GM10266 (cell line): ENCODE measurements around the gene CEP112.

Experiments
- DNase-seq: peaks from one replicate; pipeline ENCODE4 v3.0.0; 2012; ENCODE audit errors: extremely low spot score
- TF ChIP-seq, protein P1 (sequence below): IDR thresholded peaks from 2 replicates; pipeline ENCODE4 v1.5.1; 2012; ENCODE audit warnings: mild to moderate bottlenecking, low read depth; ENCODE audit not compliant: control insufficient read depth, insufficient read depth; ENCODE audit errors: missing control alignments

The CEP112 gene

DNA sequence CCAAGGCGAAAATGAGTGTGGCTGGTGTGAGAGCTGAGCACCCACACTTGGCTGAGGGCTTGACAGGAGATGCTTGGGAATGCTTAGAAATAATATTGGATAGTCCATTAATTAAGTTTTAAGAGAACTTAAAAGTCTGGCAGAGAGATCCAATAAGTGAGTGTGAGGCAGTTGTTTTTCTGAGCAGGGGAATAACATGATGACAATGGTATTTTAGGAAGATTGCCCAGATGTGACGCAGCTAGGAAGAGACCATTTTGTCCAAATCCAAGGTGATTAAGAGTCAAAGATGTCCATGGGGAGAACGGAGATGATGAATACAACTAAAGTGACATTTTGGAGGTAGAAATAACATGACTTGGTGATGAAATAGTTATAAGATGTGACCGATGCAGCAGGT, 527.7 kb downstream of the CEP112 start:
- no peak for DNase-seq
- TF ChIP-seq, protein P1, sequence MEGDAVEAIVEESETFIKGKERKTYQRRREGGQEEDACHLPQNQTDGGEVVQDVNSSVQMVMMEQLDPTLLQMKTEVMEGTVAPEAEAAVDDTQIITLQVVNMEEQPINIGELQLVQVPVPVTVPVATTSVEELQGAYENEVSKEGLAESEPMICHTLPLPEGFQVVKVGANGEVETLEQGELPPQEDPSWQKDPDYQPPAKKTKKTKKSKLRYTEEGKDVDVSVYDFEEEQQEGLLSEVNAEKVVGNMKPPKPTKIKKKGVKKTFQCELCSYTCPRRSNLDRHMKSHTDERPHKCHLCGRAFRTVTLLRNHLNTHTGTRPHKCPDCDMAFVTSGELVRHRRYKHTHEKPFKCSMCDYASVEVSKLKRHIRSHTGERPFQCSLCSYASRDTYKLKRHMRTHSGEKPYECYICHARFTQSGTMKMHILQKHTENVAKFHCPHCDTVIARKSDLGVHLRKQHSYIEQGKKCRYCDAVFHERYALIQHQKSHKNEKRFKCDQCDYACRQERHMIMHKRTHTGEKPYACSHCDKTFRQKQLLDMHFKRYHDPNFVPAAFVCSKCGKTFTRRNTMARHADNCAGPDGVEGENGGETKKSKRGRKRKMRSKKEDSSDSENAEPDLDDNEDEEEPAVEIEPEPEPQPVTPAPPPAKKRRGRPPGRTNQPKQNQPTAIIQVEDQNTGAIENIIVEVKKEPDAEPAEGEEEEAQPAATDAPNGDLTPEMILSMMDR, result no peak

- TF ChIP-seq, protein P1, result no peak
- DNase-seq, result no peak
These were observed 529.7 kb downstream of the CEP112 start for GRCh38 chr17:65662196-65662595.

GRCh38 chr17:65660947-65661346, 531.0 kb downstream of the CEP112 start:
- TF ChIP-seq, protein P1, result no peak
- DNase-seq, result no peak

DNA sequence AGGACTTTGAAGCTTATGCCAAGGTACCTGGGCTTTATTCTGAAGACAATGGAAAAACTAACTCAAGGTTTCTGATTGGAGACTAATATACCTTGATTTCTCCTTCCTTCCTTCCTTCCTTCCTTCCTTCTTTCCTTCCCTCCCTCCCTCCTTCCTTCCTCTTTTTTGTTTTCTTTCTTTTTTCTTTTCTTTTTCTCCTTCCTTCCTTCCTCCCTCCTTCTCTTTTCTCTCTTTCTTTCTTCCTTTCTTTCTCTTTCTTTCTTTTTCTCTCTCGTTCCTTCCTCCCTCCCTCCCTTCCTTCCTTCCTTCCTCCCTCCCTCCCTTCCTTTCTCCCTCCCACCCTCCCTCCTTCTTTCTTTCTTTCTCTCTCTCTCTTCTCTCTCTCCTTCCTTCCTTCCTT, 531.9 kb downstream of the CEP112 start:
- DNase-seq, result no peak
- TF ChIP-seq, protein P1, result no peak

- TF ChIP-seq, protein P1, result no peak
- no peak for DNase-seq
These were observed 532.4 kb downstream of the CEP112 start for GRCh38 chr17:65659512-65659911.

GRCh38 chr17:65657251-65657828, 534.6 kb downstream of the CEP112 start:
- TF ChIP-seq, protein P1, result no peak
- no peak for DNase-seq

DNA sequence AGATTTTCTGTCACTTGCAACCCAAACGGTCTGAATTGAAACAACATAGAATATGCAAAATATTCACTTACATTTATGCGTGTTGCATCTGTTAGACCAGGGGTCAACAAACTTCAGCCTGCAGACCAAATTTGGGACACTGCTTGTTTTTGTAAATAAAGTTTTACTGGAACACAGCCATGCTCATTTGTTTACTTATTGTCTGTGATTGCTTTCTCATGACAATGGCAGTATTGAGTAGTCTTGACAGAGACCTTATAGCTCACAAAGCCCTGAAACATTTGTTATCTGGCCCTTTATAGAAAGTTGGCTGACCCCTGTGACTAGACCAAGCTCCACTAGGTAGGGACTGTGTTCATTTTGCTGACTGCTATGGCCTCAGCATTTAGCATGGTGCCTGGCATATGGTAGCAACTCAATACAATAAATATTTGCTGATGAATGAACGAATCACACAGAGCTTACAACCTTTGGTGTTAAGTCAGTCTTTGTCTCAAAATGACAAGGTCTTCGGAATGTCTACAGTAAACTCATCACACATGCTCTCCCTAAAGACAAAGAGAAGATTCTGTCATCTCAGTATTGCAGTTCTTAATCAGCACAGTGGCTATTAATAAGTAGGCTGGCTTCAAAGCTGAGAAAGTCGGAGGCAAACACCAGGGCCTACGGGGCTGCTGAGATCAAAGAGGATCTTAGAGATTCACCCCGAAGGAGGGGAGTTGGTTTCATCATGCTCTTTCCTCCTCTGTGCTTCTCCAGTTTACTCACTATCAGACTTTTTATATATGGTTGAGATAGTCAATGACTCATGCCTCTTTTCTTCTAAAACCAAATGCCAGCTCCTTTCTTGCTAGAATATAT, 535.3 kb downstream of the CEP112 start:
- TF ChIP-seq, protein P1, result no peak
- peak; percentile 12 for DNase-seq
